CD8-positive, alpha-beta memory T cell (primary cell): ENCODE results near the gene LIPC. TPM values are rescaled to one million over a fixed set of nuclear protein-coding genes. Genes with fewer than 3 reads are reported as not detected.
A peak's percentile ranks its signal among the peaks of the same experiment; 100 is the strongest.

Experiments used
- CTCF ChIA-PET: fragments of 350-600 bp; sonication (Branson Sonifier 250); formaldehyde crosslinking; loops from one replicate; lab custom pipeline; 2021; ENCODE audit warnings: antibody characterized with exemption; lab: Charles Lee
- POLR2A ChIA-PET: fragments of 350-600 bp; sonication (Branson Sonifier 250); formaldehyde crosslinking; loops from one replicate; lab custom pipeline; 2021; ENCODE audit warnings: antibody characterized with exemption; lab: Charles Lee
- DNase-seq, 5 donors: peaks; one replicate each; pipeline versions ENCODE4 v3.0.0 to v3.0.0-alpha.2; 2020 to 2022; ENCODE audit warnings: mixed read lengths in 1 of 5
- H3K27ac ChIP-seq: one replicate; pipeline ENCODE4 v1.7.0; 2013; ENCODE audit warnings: low read depth, mild to moderate bottlenecking, low read length, moderate library complexity
- H3K27me3 ChIP-seq: 2 replicates; pipeline ENCODE4 v1.7.0; 2013; ENCODE audit warnings: low read length, mild to moderate bottlenecking; ENCODE audit not compliant: insufficient read depth, poor library complexity, severe bottlenecking
- H3K36me3 ChIP-seq: 2 replicates; pipeline ENCODE4 v1.7.0; 2013; ENCODE audit warnings: mild to moderate bottlenecking, low read length, moderate library complexity; ENCODE audit not compliant: insufficient read depth
- H3K4me1 ChIP-seq: 2 replicates; pipeline ENCODE4 v1.7.0; 2013; ENCODE audit warnings: mild to moderate bottlenecking, low read length, moderate library complexity; ENCODE audit not compliant: insufficient read depth
- H3K4me3 ChIP-seq: 2 replicates; pipeline ENCODE4 v1.7.0; 2013; ENCODE audit warnings: mild to moderate bottlenecking, low read length
- H3K9me3 ChIP-seq: 2 replicates; pipeline ENCODE4 v1.7.0; 2013; ENCODE audit warnings: mild to moderate bottlenecking, low read length
- H3K27ac Mint-ChIP-seq, 8 donors: one replicate each; pipeline ENCODE4 v1.8.0; 2020 to 2021; ENCODE audit warnings: mixed read lengths in 8 of 8, mild to moderate bottlenecking in 6 of 8, inconsistent platforms in 3 of 8, moderate library complexity in 3 of 8
- H3K27me3 Mint-ChIP-seq, 2 donors: one replicate each; pipeline ENCODE4 v1.8.0; 2020 to 2021; ENCODE audit warnings: mixed read lengths in 2 of 2, mild to moderate bottlenecking in 1 of 2, moderate library complexity in 1 of 2
- H3K36me3 Mint-ChIP-seq, 3 donors: one replicate each; pipeline ENCODE4 v1.8.0; 2020 to 2021; ENCODE audit warnings: mixed read lengths in 3 of 3, inconsistent platforms in 1 of 3, mild to moderate bottlenecking in 1 of 3
- H3K4me1 Mint-ChIP-seq, 3 donors: one replicate each; pipeline ENCODE4 v1.8.0; 2020 to 2021; ENCODE audit warnings: mixed read lengths in 3 of 3, inconsistent platforms in 1 of 3, mild to moderate bottlenecking in 1 of 3
- H3K4me3 Mint-ChIP-seq, 7 donors: one replicate each; pipeline ENCODE4 v1.8.0; 2020 to 2021; ENCODE audit warnings: mixed read lengths in 7 of 7, mild to moderate bottlenecking in 6 of 7, moderate library complexity in 4 of 7, inconsistent platforms in 2 of 7
- H3K9me3 Mint-ChIP-seq, 5 donors: one replicate each; pipeline ENCODE4 v1.8.0; 2020 to 2022; ENCODE audit warnings: mixed read lengths in 5 of 5, mild to moderate bottlenecking in 3 of 5, moderate library complexity in 2 of 5, inconsistent platforms in 1 of 5
- polyA plus RNA-seq: library from polyadenylated mRNA; unstranded; fragments of 300-500 nt; fragmentation: Illumina TruSeq; gene quantifications from one replicate; pipeline ENCODE4 v1.2.3, GENCODE V29; 2021
- total RNA-seq, 2 experiments: library from RNA; stranded (reverse); gene quantifications; one replicate each; pipeline ENCODE4 v1.2.3, GENCODE V29; 2021

LIPC gene
- total and polyA plus RNA-seq, 3 experiments from 2014 or later = 0.28 to 1.5 (median 0.47) TPM

GRCh38 chr15:58498821-58499580 lies 67.2 kb downstream of the LIPC start:
- CTCF ChIA-PET = no interaction called here
- Histone ChIP-seq H3K4me3 (no peak overlapping the region), H3K27ac (no peak overlapping the region), H3K27me3 (no peaks in the 10 kb centered on the region), H3K9me3 (no peaks in the 10 kb centered on the region), H3K4me1 (peaks cover 25% of the 10 kb centered on the region), H3K36me3 (no peaks in the 10 kb centered on the region)
- Mint-ChIP-seq H3K36me3 (peaks cover 0 to 12% (median 0%) of the 10 kb centered on the region in 3 donors), H3K27ac (peak overlapping the region in 1 of 8 donors; percentile 47), H3K4me1 (peaks cover 10 to 25% (median 18%) of the 10 kb centered on the region in 3 donors), H3K4me3 (no peak overlapping the region), H3K9me3 (no peaks in the 10 kb centered on the region), H3K27me3 (peaks cover 0 to 3% of the 10 kb centered on the region in 2 donors)
- POLR2A ChIA-PET = no interaction called here
- DNase-seq = no peak

GRCh38 chr15:58501006-58501405 lies 69.2 kb downstream of the LIPC start:
- no peaks in the 10 kb centered on the region for H3K36me3 ChIP-seq
- Mint-ChIP-seq H3K36me3 (peaks cover 0 to 8% (median 1%) of the 10 kb centered on the region in 3 donors), H3K4me3 (no peak overlapping the region), H3K4me1 (peaks cover 9 to 30% (median 19%) of the 10 kb centered on the region in 3 donors), H3K9me3 (no peaks in the 10 kb centered on the region), H3K27me3 (peaks cover 0 to 3% of the 10 kb centered on the region in 2 donors), H3K27ac (peak overlapping the region in 1 of 8 donors; percentile 12)
- ChIA-PET CTCF (no interaction called here), POLR2A (no interaction called here)
- no peak for DNase-seq
- H3K27ac ChIP-seq = no peak overlapping the region
- no peak overlapping the region for H3K4me3 ChIP-seq
- H3K9me3 ChIP-seq = no peaks in the 10 kb centered on the region
- H3K27me3 ChIP-seq = no peaks in the 10 kb centered on the region
- peaks cover 15% of the 10 kb centered on the region for H3K4me1 ChIP-seq

- Histone ChIP-seq H3K4me1 (peaks cover 16% of the 10 kb centered on the region), H3K36me3 (no peaks in the 10 kb centered on the region), H3K27me3 (no peaks in the 10 kb centered on the region), H3K9me3 (no peaks in the 10 kb centered on the region), H3K27ac (no peak overlapping the region), H3K4me3 (no peak overlapping the region)
- Mint-ChIP-seq H3K9me3 (no peaks in the 10 kb centered on the region), H3K27ac (peak overlapping the region in 1 of 8 donors; percentile 29), H3K4me3 (no peak overlapping the region), H3K36me3 (peaks cover 0 to 4% (median 1%) of the 10 kb centered on the region in 3 donors), H3K27me3 (peaks cover under 1 to 3% of the 10 kb centered on the region in 2 donors), H3K4me1 (peaks cover 11 to 32% (median 21%) of the 10 kb centered on the region in 3 donors)
- ChIA-PET POLR2A (no interaction called here), CTCF (interaction anchor here (1.0 kb wide), 1 partner anchor 27 kb away, joined by 3 read pairs; no protein-coding TSS in a partner anchor)
- no peak for DNase-seq
Observed at GRCh38 chr15:58501636-58502188, 69.9 kb downstream of the LIPC start.

- DNase-seq = no peak
- H3K27me3 ChIP-seq = no peaks in the 10 kb centered on the region
- no peaks in the 10 kb centered on the region for H3K9me3 ChIP-seq
- no peak overlapping the region for H3K4me3 ChIP-seq
- POLR2A ChIA-PET = no interaction called here
- H3K27me3 Mint-ChIP-seq = peaks cover 0 to 1% of the 10 kb centered on the region in 2 donors
- H3K27ac ChIP-seq = no peak overlapping the region
- H3K36me3 Mint-ChIP-seq = peaks cover 0 to 6% (median 1%) of the 10 kb centered on the region in 3 donors
- peaks cover 11 to 26% (median 17%) of the 10 kb centered on the region in 3 donors for H3K4me1 Mint-ChIP-seq
- H3K27ac Mint-ChIP-seq = peak overlapping the region in 2 of 8 donors; percentile 53 to 77
- CTCF ChIA-PET = no interaction called here
- peaks cover 17% of the 10 kb centered on the region for H3K4me1 ChIP-seq
- H3K9me3 Mint-ChIP-seq = no peaks in the 10 kb centered on the region
- no peaks in the 10 kb centered on the region for H3K36me3 ChIP-seq
- H3K4me3 Mint-ChIP-seq = no peak overlapping the region
Observed at GRCh38 chr15:58503139-58504027, 71.6 kb downstream of the LIPC start.

GRCh38 chr15:58504674-58505234 lies 73.0 kb downstream of the LIPC start:
- H3K9me3 ChIP-seq = no peaks in the 10 kb centered on the region
- CTCF ChIA-PET = no interaction called here
- peaks cover 17% of the 10 kb centered on the region for H3K4me1 ChIP-seq
- no peak overlapping the region for H3K27ac ChIP-seq
- no peaks in the 10 kb centered on the region for H3K27me3 ChIP-seq
- Mint-ChIP-seq H3K4me3 (no peak overlapping the region), H3K4me1 (peaks cover 11 to 26% (median 17%) of the 10 kb centered on the region in 3 donors), H3K36me3 (peaks cover 0 to 6% (median 1%) of the 10 kb centered on the region in 3 donors), H3K27ac (no peak overlapping the region), H3K9me3 (no peaks in the 10 kb centered on the region), H3K27me3 (peaks cover 0 to 1% of the 10 kb centered on the region in 2 donors)
- no peak overlapping the region for H3K4me3 ChIP-seq
- POLR2A ChIA-PET = interaction anchor here (0.6 kb wide), 1 partner anchor 874 kb away, joined by 4 read pairs; no protein-coding TSS in a partner anchor
- no peak for DNase-seq
- H3K36me3 ChIP-seq = no peaks in the 10 kb centered on the region

GRCh38 chr15:58505581-58505980 lies 73.8 kb downstream of the LIPC start:
- CTCF ChIA-PET = no interaction called here

GRCh38 chr15:58506064-58506490 lies 74.3 kb downstream of the LIPC start:
- Histone ChIP-seq H3K27me3 (no peaks in the 10 kb centered on the region), H3K36me3 (no peaks in the 10 kb centered on the region), H3K4me3 (no peak overlapping the region), H3K9me3 (no peaks in the 10 kb centered on the region), H3K4me1 (peaks cover 17% of the 10 kb centered on the region), H3K27ac (no peak overlapping the region)
- CTCF ChIA-PET = no interaction called here
- Mint-ChIP-seq H3K27ac (peak overlapping the region in 3 of 8 donors; percentile 45 to 75 (median 53)), H3K9me3 (no peaks in the 10 kb centered on the region), H3K36me3 (peaks cover 0 to 6% (median 1%) of the 10 kb centered on the region in 3 donors), H3K4me1 (peaks cover 11 to 22% (median 17%) of the 10 kb centered on the region in 3 donors), H3K27me3 (peaks cover 0 to 1% of the 10 kb centered on the region in 2 donors), H3K4me3 (peak overlapping the region in 2 of 7 donors; percentile 22 to 50)
- POLR2A ChIA-PET = interaction anchor here (1.2 kb wide), 1 partner anchor 24 kb away, joined by 3 read pairs; no protein-coding TSS in a partner anchor
- peak in 1 of 5 donors; percentile 7 for DNase-seq

More at GRCh38 chr15:58505581-58505980, 73.8 kb downstream of the LIPC start:
- no peak overlapping the region for H3K27ac ChIP-seq
- no peak overlapping the region for H3K4me3 ChIP-seq
- no peak overlapping the region for H3K4me3 Mint-ChIP-seq
- peaks cover 11 to 26% (median 17%) of the 10 kb centered on the region in 3 donors for H3K4me1 Mint-ChIP-seq
- H3K36me3 ChIP-seq = no peaks in the 10 kb centered on the region
- peaks cover 0 to 1% of the 10 kb centered on the region in 2 donors for H3K27me3 Mint-ChIP-seq
- no peaks in the 10 kb centered on the region for H3K9me3 ChIP-seq
- no peaks in the 10 kb centered on the region for H3K9me3 Mint-ChIP-seq
- POLR2A ChIA-PET = no interaction called here
- no peaks in the 10 kb centered on the region for H3K27me3 ChIP-seq
- H3K4me1 ChIP-seq = peaks cover 17% of the 10 kb centered on the region
- no peak for DNase-seq
- H3K36me3 Mint-ChIP-seq = peaks cover 0 to 6% (median 1%) of the 10 kb centered on the region in 3 donors
- peak overlapping the region in 1 of 8 donors; percentile 24 for H3K27ac Mint-ChIP-seq
